ENCODE results near the gene PDXP. TPM values are rescaled to one million over a fixed set of nuclear protein-coding genes. Genes with fewer than 3 reads are reported as not detected.

PDXP gene
- total and polyA plus RNA-seq, 4 donors, result 23.4 to 42.2 (median 28.5) TPM

DNA sequence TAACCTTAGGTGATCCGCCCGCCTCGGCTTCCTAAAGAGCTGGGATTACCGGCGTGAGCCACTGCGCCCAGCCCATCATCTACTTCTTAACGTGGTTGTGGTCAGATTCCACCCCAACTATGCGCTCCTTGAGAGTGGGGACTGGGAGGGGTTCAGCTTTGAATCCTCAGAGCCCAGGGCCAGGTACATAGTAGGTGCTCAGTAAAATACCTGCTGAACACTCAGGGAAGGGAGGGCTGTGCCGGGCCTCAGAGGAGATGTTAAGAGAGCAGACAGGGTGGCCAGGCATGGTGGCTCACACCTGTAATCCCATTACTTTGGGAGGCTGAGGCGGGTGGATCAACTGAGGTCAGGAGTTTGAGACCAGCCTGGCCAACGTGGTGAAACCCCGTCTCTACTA, 15.7 kb downstream of the PDXP start:
- WGBS, result 88% methylated on average over 12 of the region's 12 CpGs
- Histone ChIP-seq H3K9me3 (ENCODE audit: control insufficient read depth in 4 of 4, low read length in 3 of 4) (no peaks in the 10 kb centered on the region), H3K4me3 (ENCODE audit: low read depth in 1 of 3, low read length in 3 of 3) (no peak overlapping the region), H3K4me1 (ENCODE audit: control insufficient read depth in 4 of 4, insufficient read depth in 4 of 4, low read length in 3 of 4) (peaks cover 10 to 31% (median 23%) of the 10 kb centered on the region in 4 donors), H3K27ac (ENCODE audit: low read depth in 1 of 2, low read length in 2 of 2) (no peak overlapping the region), H3K9ac (ENCODE audit: low read depth in 1 of 2, low read length in 2 of 2) (no peak overlapping the region), H3K36me3 (ENCODE audit: control insufficient read depth in 4 of 4, insufficient read depth in 3 of 4, low read depth in 1 of 4, low read length in 3 of 4) (no peaks in the 10 kb centered on the region), H3K27me3 (ENCODE audit: control insufficient read depth in 4 of 4, insufficient read depth in 4 of 4, low read length in 3 of 4) (no peaks in the 10 kb centered on the region)
- DNase-seq (ENCODE audit: low spot score), result no peak
- TF ChIP-seq ATF3 (IDR thresholded peaks at IDR 0.05) (no peak), NR2F2 (IDR thresholded peaks at IDR 0.05) (no peak), FOXA2 (IDR thresholded peaks at IDR 0.05) (no peak)

- Histone ChIP-seq H3K27ac (ENCODE audit: low read depth in 1 of 2, low read length in 2 of 2) (peak within 1 kb of the TSS; percentile 88), H3K9me3 (ENCODE audit: control insufficient read depth in 4 of 4, low read length in 3 of 4) (no peaks in the 10 kb centered on the region), H3K9ac (ENCODE audit: low read depth in 1 of 2, low read length in 2 of 2) (peak within 1 kb of the TSS in 1 of 2 donors; percentile 58), H3K36me3 (ENCODE audit: control insufficient read depth in 4 of 4, insufficient read depth in 3 of 4, low read depth in 1 of 4, low read length in 3 of 4) (no peaks in the 10 kb centered on the region), H3K27me3 (ENCODE audit: control insufficient read depth in 4 of 4, insufficient read depth in 4 of 4, low read length in 3 of 4) (no peaks in the 10 kb centered on the region), H3K4me1 (ENCODE audit: control insufficient read depth in 4 of 4, insufficient read depth in 4 of 4, low read length in 3 of 4) (peaks cover 10 to 31% (median 23%) of the 10 kb centered on the region in 4 donors), H3K4me3 (ENCODE audit: low read depth in 1 of 3, low read length in 3 of 3) (peak within 1 kb of the TSS in 2 of 3 donors; percentile 48 to 60)
- peak; percentile 71 for DNase-seq (ENCODE audit: low spot score)
- TF ChIP-seq, protein P1, sequence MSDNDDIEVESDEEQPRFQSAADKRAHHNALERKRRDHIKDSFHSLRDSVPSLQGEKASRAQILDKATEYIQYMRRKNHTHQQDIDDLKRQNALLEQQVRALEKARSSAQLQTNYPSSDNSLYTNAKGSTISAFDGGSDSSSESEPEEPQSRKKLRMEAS (IDR thresholded peaks at IDR 0.05), result no peak
- no peak for TF ChIP-seq HNF4G (IDR thresholded peaks at IDR 0.05)
- TF ChIP-seq YY1 (IDR thresholded peaks at IDR 0.05), result no peak
- peak; percentile 11 to 15 for TF ChIP-seq HNF4A (conservative IDR thresholded peaks at IDR 0.05)
- no peak for TF ChIP-seq REST (IDR thresholded peaks at IDR 0.05)
- TF ChIP-seq FOXA2 (IDR thresholded peaks at IDR 0.05), result no peak
- TF ChIP-seq JUND (IDR thresholded peaks at IDR 0.05), result peak in 1 of 2 donors; percentile 9
- no peak for TF ChIP-seq SP1 (IDR thresholded peaks at IDR 0.05)
- no peak for TF ChIP-seq ATF3 (IDR thresholded peaks at IDR 0.05)
- peak in 1 of 2 donors; percentile 56 for TF ChIP-seq RAD21 (IDR thresholded peaks at IDR 0.05)
- TF ChIP-seq, protein P2, sequence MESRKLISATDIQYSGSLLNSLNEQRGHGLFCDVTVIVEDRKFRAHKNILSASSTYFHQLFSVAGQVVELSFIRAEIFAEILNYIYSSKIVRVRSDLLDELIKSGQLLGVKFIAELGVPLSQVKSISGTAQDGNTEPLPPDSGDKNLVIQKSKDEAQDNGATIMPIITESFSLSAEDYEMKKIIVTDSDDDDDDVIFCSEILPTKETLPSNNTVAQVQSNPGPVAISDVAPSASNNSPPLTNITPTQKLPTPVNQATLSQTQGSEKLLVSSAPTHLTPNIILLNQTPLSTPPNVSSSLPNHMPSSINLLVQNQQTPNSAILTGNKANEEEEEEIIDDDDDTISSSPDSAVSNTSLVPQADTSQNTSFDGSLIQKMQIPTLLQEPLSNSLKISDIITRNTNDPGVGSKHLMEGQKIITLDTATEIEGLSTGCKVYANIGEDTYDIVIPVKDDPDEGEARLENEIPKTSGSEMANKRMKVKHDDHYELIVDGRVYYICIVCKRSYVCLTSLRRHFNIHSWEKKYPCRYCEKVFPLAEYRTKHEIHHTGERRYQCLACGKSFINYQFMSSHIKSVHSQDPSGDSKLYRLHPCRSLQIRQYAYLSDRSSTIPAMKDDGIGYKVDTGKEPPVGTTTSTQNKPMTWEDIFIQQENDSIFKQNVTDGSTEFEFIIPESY (IDR thresholded peaks at IDR 0.05), result no peak
- TF ChIP-seq TAF1 (conservative IDR thresholded peaks at IDR 0.05), result no peak
- no peak for TF ChIP-seq RXRA (IDR thresholded peaks at IDR 0.05)
- TF ChIP-seq NR2F2 (IDR thresholded peaks at IDR 0.05), result peak; percentile 82
- no peak for TF ChIP-seq CTCF (IDR thresholded peaks at IDR 0.05; ENCODE audit: low read depth, low read length, missing input control)
- TF ChIP-seq EGR1 (IDR thresholded peaks at IDR 0.05; ENCODE audit: low read depth in 2 of 2), result no peak
- TF ChIP-seq FOXA1 (IDR thresholded peaks at IDR 0.05), result no peak
- TF ChIP-seq GABPA (IDR thresholded peaks at IDR 0.05 in 1 of 2, conservative IDR thresholded peaks at IDR 0.05 in 1 of 2), result no peak
- WGBS, result 14% methylated on average over 34 of the region's 34 CpGs
These were observed 16.7 kb downstream of the PDXP start, which contains the start of gene LGALS1 for GRCh38 chr22:37674951-37675929. LGALS1 (plus strand) TSS chr22:37675636; CDS start chr22:37675703, 67 bp downstream.

All from liver (tissue), 9 donors.